K562 treated with DMSO at 1 percent for 4 hours (cell line): ENCODE measurements around the gene SPART. TPM values are rescaled to one million over a fixed set of nuclear protein-coding genes. Genes with fewer than 3 reads are reported as not detected.

Experiments used
- total RNA-seq: library from RNA; unstranded; fragments of 300-600 nt; gene quantifications from 2 replicates; pipeline ENCODE4 v1.2.3, GENCODE V29; 2022; ENCODE audit not compliant: insufficient read depth

SPART gene, protein sequence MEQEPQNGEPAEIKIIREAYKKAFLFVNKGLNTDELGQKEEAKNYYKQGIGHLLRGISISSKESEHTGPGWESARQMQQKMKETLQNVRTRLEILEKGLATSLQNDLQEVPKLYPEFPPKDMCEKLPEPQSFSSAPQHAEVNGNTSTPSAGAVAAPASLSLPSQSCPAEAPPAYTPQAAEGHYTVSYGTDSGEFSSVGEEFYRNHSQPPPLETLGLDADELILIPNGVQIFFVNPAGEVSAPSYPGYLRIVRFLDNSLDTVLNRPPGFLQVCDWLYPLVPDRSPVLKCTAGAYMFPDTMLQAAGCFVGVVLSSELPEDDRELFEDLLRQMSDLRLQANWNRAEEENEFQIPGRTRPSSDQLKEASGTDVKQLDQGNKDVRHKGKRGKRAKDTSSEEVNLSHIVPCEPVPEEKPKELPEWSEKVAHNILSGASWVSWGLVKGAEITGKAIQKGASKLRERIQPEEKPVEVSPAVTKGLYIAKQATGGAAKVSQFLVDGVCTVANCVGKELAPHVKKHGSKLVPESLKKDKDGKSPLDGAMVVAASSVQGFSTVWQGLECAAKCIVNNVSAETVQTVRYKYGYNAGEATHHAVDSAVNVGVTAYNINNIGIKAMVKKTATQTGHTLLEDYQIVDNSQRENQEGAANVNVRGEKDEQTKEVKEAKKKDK
- 16.0 and 20.5 TPM in 2 replicates for total RNA-seq

DNA sequence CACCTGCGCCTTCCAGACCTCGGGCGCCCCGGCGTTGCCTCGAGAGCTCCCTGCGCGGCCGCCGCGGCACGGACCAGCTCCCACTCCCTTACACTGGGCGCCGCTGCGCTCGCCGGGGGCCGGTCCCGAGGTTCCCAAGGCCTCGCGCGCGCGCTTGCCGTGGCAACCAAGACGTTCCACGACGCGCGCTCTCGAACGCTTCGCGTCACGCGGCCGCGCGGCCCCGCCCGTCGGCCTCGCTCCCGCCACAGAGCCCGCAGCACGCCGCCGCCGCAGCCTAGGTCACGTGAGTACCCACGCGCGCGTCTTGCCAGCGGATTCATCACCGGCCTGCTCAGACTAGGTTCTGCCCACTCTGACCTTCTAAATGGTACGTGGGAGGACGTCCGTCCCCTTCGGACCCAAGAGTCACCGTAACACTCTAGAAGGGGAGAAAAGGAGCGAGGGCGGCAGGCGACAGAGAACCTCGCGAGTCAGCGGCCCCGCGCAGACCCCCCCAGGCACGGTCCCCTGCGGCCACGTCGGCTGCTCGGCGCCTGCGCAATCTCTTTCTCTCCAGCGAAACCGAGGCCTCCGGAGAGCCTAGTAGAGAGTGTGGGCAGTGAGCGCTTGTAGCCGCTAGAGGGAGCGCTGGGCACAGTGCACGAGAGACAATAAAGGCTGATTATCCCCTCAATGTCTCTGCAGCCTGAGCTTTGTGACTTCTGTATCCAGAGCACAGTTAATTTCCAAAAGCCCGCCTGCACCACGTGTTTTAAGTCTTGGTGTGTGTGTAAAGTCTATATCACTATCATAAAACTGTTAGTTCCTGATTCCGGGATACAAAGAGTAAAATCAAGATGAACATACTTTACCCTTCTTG, at the start of gene SPART:
Gene SPART (minus strand): TSS at position 173 of the 862 bp plus-strand sequence. CDS start 10,564 bp downstream, outside the sequence.

DNA sequence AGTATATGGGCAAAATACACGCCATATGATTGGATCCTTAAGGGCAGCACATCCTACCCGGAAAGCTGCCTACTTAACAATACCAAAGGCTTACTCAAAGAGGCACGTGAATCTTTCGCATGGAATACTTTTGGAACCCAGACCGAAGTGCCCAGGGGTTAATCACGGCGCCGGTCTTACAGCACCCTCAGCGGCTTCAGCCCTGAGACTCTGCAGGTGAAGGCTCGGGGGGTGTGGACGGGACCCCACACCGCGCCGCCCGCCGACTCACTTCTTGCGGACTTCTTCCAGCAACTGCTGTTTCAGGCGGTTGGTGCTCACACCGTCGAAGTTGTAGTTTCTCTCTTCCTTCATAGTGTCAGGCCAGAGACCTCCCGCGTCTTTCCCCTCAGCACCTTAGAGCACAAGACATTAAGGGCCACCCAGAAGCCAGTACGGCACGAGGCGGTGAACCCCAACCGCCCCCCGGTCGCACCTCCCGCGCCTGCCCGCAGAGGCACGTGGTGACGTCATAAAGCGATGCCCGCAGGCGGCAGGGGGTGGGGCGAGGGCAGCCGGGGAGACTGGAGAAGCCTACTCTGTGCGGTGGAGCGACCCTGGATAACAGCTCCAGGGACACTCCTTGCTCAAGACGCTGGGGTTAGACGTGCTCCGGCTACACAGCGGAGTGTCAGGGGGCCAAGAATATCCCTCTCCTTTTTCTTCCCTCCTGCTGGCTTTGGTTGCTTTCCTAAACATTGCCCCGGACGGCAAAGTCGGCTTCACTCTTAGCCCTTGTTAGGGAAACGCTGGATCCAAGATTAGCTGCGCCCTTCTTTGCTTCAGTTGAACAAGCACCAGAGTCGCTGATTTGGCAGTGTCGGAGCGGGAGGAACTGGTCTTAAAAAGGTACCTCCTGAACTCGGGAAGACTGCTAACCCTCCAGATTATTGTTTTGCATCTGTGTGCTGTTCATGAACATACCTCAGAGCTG, 48.5 kb downstream of the SPART start, which contains the start of gene CCDC169:
Gene CCDC169 (minus strand): TSS at position 449 of the 973 bp plus-strand sequence. CDS start 95 bp downstream, at position 354.

Other genes with a start within 250 kb of the SPART start
- gene DCLK1, start 215.0 kb downstream of the SPART start, total RNA-seq = not detected in 2 replicates
- 2.8 and 3.5 TPM in 2 replicates for gene SOHLH2, start 131.8 kb downstream of the SPART start, total RNA-seq
- 1.9 and 4.0 TPM in 2 replicates for gene CCDC169, start 48.6 kb downstream of the SPART start, total RNA-seq
- gene CCNA1, start 86.1 kb upstream of the SPART start, total RNA-seq = not detected in 2 replicates